GM19240 (cell line): ENCODE measurements around the gene GAB4.
"Not testable (repeated sequence)": the region's sequence is repeated elsewhere in the genome, so short reads cannot be mapped to it uniquely, and the experiment has no call there.

Experiments used
- DNase-seq: peaks from one replicate; pipeline ENCODE4 v3.0.0; 2011; ENCODE audit warnings: low spot score; ENCODE audit not compliant: insufficient read length

Gene GAB4

DNA sequence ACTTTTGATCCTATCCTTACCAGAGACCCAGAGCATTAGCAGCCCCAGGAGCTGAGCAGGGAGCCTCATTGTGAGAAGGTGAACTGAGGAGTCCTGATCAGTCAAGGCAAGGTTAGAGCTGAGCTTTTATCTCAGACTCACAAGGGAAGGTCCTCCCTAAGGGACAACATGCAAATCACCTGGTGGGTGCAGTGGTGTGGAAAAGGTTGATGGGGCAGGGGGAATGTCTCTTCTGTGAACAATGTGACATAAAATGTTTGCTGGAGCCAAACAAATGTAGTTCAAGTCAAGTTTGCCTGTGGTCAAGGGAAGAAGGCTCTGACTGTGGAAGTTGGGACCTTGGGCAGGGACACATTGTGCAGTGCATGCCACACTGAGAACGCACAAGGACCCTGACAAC lies 93.1 kb downstream of the GAB4 start:
- not testable (repeated sequence) for DNase-seq

DNA sequence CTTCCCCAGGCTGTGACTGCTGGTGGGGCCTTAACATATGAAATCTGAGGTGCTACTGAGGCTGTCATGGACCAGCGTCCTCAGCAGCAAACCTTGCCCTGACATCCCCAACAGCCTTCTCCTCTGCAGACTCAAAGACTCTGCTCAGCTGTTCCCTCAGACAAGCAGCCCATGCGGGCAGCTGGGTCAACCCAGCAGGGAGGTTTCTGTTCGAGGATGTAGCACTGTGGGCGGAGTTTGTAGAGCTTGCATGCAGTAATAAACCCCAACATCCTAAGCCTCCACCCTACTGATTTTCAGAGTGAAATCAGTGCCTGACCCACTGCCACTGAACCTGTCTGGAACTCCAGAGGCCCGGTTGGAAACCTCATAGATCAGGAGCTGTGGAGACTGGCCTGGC lies 94.0 kb downstream of the GAB4 start:
- DNase-seq, result no peak

DNA sequence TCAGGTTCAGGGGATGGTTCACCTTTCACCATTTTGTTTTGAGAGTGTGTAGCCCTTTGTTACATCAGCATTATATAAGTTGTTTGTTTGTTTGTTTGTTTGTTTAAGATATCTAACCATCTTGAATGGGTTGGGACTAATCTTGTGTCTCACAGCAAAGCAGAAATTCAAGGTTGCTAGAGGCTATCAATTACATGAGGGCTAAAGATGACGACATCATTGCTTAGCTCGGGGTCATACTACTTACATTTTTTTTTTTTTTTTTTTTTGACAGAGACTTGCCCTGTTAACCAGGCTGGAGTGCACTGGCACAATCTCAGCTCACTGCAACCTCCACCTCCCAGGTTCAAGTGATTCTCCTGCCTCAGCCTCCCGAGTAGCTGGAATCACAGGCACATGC lies 95.7 kb downstream of the GAB4 start:
- no peak for DNase-seq
